Transverse colon (tissue), 4 donors: ENCODE results near the gene BBX.

ENCODE experiments used
- POLR2A ChIP-seq: fragments of 450-650 bp; IDR thresholded peaks from one replicate; pipeline ENCODE4 v1.6.1; 2016; ENCODE audit warnings: antibody characterized with exemption, mild to moderate bottlenecking, moderate library complexity
- POLR2AphosphoS5 ChIP-seq, 3 donors: sonication (generic); formaldehyde crosslinking; IDR thresholded peaks; one replicate each; pipeline ENCODE4 v1.6.1; 2016; ENCODE audit warnings: antibody characterized with exemption in 3 of 3
- TF ChIP-seq, protein P1 (sequence below), 5 experiments: fragments of 200-600 bp in 3 of 5; fragments of 450-650 bp in 2 of 5; sonication (generic) in 3 of 5; IDR thresholded peaks; 1 replicate in 2 of 5; 2 replicates in 3 of 5; pipeline ENCODE4 v1.5.1; 2016 to 2017; ENCODE audit warnings: antibody characterized with exemption in 5 of 5, inconsistent platforms in 3 of 5, mild to moderate bottlenecking in 2 of 5, moderate library complexity in 1 of 5

- TF ChIP-seq, protein P1, sequence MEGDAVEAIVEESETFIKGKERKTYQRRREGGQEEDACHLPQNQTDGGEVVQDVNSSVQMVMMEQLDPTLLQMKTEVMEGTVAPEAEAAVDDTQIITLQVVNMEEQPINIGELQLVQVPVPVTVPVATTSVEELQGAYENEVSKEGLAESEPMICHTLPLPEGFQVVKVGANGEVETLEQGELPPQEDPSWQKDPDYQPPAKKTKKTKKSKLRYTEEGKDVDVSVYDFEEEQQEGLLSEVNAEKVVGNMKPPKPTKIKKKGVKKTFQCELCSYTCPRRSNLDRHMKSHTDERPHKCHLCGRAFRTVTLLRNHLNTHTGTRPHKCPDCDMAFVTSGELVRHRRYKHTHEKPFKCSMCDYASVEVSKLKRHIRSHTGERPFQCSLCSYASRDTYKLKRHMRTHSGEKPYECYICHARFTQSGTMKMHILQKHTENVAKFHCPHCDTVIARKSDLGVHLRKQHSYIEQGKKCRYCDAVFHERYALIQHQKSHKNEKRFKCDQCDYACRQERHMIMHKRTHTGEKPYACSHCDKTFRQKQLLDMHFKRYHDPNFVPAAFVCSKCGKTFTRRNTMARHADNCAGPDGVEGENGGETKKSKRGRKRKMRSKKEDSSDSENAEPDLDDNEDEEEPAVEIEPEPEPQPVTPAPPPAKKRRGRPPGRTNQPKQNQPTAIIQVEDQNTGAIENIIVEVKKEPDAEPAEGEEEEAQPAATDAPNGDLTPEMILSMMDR (IDR thresholded peaks at IDR 0.05) = no peak
- no peak for TF ChIP-seq POLR2A
- no peak for TF ChIP-seq POLR2AphosphoS5 (IDR thresholded peaks at IDR 0.05)
Observed at GRCh38 chr3:107679921-107680320, 157.2 kb downstream of the BBX start.
